Eye (tissue), 1 donor: ENCODE measurements around the gene UPK1B.
"Not testable (repeated sequence)": the region's sequence is repeated elsewhere in the genome, so short reads cannot be mapped to it uniquely, and the experiment has no call there.

Experiments used
- DNase-seq: peaks from one replicate; pipeline ENCODE4 v3.0.0-alpha.2; 2015

Gene UPK1B

GRCh38 chr3:119227070-119227850 is 53.9 kb downstream of the UPK1B start:
- DNase-seq, result no peak

- no peak for DNase-seq
Measured at GRCh38 chr3:119228373-119229145, 55.2 kb downstream of the UPK1B start.

GRCh38 chr3:119229190-119229589 is 55.8 kb downstream of the UPK1B start:
- no peak for DNase-seq

GRCh38 chr3:119230071-119230470 is 56.7 kb downstream of the UPK1B start:
- no peak for DNase-seq

GRCh38 chr3:119230745-119231144 is 57.3 kb downstream of the UPK1B start:
- DNase-seq, result no peak

GRCh38 chr3:119234610-119235009 is 61.2 kb downstream of the UPK1B start:
- DNase-seq, result no peak

GRCh38 chr3:119235151-119235550 is 61.8 kb downstream of the UPK1B start:
- no peak for DNase-seq

GRCh38 chr3:119236756-119237155 is 63.4 kb downstream of the UPK1B start:
- DNase-seq, result no peak

GRCh38 chr3:119237299-119237698 is 63.9 kb downstream of the UPK1B start:
- DNase-seq, result no peak

GRCh38 chr3:119238363-119238762 is 65.0 kb downstream of the UPK1B start:
- no peak for DNase-seq

GRCh38 chr3:119239206-119239820 is 65.9 kb downstream of the UPK1B start:
- DNase-seq, result peak; percentile 13

- DNase-seq, result peak; percentile 72
Measured at GRCh38 chr3:119240101-119240590, 66.7 kb downstream of the UPK1B start.

GRCh38 chr3:119240591-119241434 is 67.4 kb downstream of the UPK1B start, which contains the start of gene B4GALT4:
TSS of gene B4GALT4 (minus strand) at chr3:119240878. CDS start at chr3:119230099, 10,779 bp downstream.
- peak; percentile 90 for DNase-seq

- not testable (repeated sequence) for DNase-seq
Measured at GRCh38 chr3:119242387-119243057, 69.1 kb downstream of the UPK1B start.

GRCh38 chr3:119243058-119243529 is 69.7 kb downstream of the UPK1B start:
- DNase-seq, result not testable (repeated sequence)

- no peak for DNase-seq
Measured at GRCh38 chr3:119243712-119244111, 70.3 kb downstream of the UPK1B start.

- DNase-seq, result no peak
Measured at GRCh38 chr3:119245778-119246177, 72.4 kb downstream of the UPK1B start.
